CD14-positive monocyte (primary cell): ENCODE results near the gene CCDC197. TPM values are rescaled to one million over a fixed set of nuclear protein-coding genes. Genes with fewer than 3 reads are reported as not detected.
A peak's percentile ranks its signal among the peaks of the same experiment; 100 is the strongest.

Experiments
- DNase-seq, 3 donors: peaks; one replicate each; pipeline ENCODE4 v3.0.0-alpha.2; 2011 to 2022
- H2AFZ ChIP-seq: 2 replicates; pipeline ENCODE4 v1.6.0; 2012; ENCODE audit warnings: mild to moderate bottlenecking, low read depth, low read length, inconsistent platforms; ENCODE audit not compliant: insufficient read depth, poor library complexity, severe bottlenecking
- H3K27ac ChIP-seq, 2 donors: 1 replicate in 1 of 2; 2 replicates in 1 of 2; pipeline ENCODE4 v1.5.1; 2012 to 2013; ENCODE audit warnings: low read length in 2 of 2, control low read depth in 1 of 2, inconsistent platforms in 1 of 2, low read depth in 1 of 2, mild to moderate bottlenecking in 1 of 2
- H3K27me3 ChIP-seq, 2 donors: one replicate each; pipeline versions ENCODE4 v1.6.0 to v1.6.1; 2011 to 2013; ENCODE audit warnings: low read length in 2 of 2; ENCODE audit not compliant: control insufficient read depth in 2 of 2, insufficient read depth in 2 of 2
- H3K36me3 ChIP-seq, 2 donors: replicated peaks in 1 of 2; 1 replicate in 1 of 2; 2 replicates in 1 of 2; pipeline versions ENCODE4 v1.5.1 to v1.6.1; 2012 to 2013; ENCODE audit warnings: low read length in 2 of 2, control low read depth in 1 of 2, inconsistent platforms in 1 of 2, mild to moderate bottlenecking in 1 of 2; ENCODE audit not compliant: insufficient read depth in 2 of 2, control insufficient read depth in 1 of 2
- H3K4me1 ChIP-seq, 2 donors: 1 replicate in 1 of 2; 2 replicates in 1 of 2; pipeline versions ENCODE4 v1.5.1 to v1.6.1; 2012 to 2013; ENCODE audit warnings: low read length in 2 of 2, control low read depth in 1 of 2, inconsistent platforms in 1 of 2, mild to moderate bottlenecking in 1 of 2, moderate library complexity in 1 of 2; ENCODE audit not compliant: insufficient read depth in 2 of 2, control insufficient read depth in 1 of 2
- H3K4me2 ChIP-seq: replicated peaks from 2 replicates; pipeline ENCODE3; 2012; ENCODE audit warnings: low read length, moderate library complexity, mild to moderate bottlenecking; ENCODE audit not compliant: poor library complexity, severe bottlenecking; ENCODE audit errors: extremely low read depth
- H3K4me3 ChIP-seq, 3 experiments: fragments of 200-600 bp in 1 of 3; sonication (generic) in 1 of 3; replicated peaks in 1 of 3; 1 replicate in 2 of 3; 2 replicates in 1 of 3; pipeline ENCODE4 v1.5.1; 2011 to 2013; ENCODE audit warnings: low read length in 3 of 3, mild to moderate bottlenecking in 3 of 3, control low read depth in 2 of 3, low read depth in 2 of 3, inconsistent platforms in 1 of 3, moderate library complexity in 1 of 3
- H3K79me2 ChIP-seq: 2 replicates; pipeline ENCODE4 v1.6.0; 2012; ENCODE audit warnings: mild to moderate bottlenecking, control low read depth, inconsistent platforms, low read length, moderate library complexity; ENCODE audit not compliant: insufficient read depth
- H3K9ac ChIP-seq: 2 replicates; pipeline ENCODE4 v1.6.0; 2017; ENCODE audit warnings: low read length, mild to moderate bottlenecking; ENCODE audit not compliant: insufficient read depth, poor library complexity, severe bottlenecking
- H3K9me3 ChIP-seq, 2 donors: replicated peaks in 1 of 2; 1 replicate in 1 of 2; 2 replicates in 1 of 2; pipeline versions ENCODE4 v1.5.1 to v1.6.1; 2012 to 2013; ENCODE audit warnings: low read length in 2 of 2, control low read depth in 1 of 2; ENCODE audit not compliant: control insufficient read depth in 1 of 2, insufficient read depth in 1 of 2
- H4K20me1 ChIP-seq: 2 replicates; pipeline ENCODE4 v1.6.0; 2012; ENCODE audit warnings: mild to moderate bottlenecking, low read length, control low read depth, moderate library complexity; ENCODE audit not compliant: insufficient read depth
- H3K27ac Mint-ChIP-seq, 7 donors: one replicate each; pipeline ENCODE4 v1.8.0; 2020; ENCODE audit warnings: mild to moderate bottlenecking in 7 of 7, mixed read lengths in 7 of 7, moderate library complexity in 6 of 7, inconsistent platforms in 2 of 7
- H3K27me3 Mint-ChIP-seq, 3 donors: one replicate each; pipeline ENCODE4 v1.8.0; 2021 to 2022; ENCODE audit warnings: low read depth in 3 of 3, mild to moderate bottlenecking in 3 of 3, mixed read lengths in 3 of 3, moderate library complexity in 3 of 3, inconsistent platforms in 1 of 3
- H3K36me3 Mint-ChIP-seq, 2 donors: one replicate each; pipeline ENCODE4 v1.8.0; 2020; ENCODE audit warnings: mixed read lengths in 2 of 2, inconsistent platforms in 1 of 2, mild to moderate bottlenecking in 1 of 2
- H3K4me1 Mint-ChIP-seq: one replicate; pipeline ENCODE4 v1.8.0; 2020; ENCODE audit warnings: mild to moderate bottlenecking, mixed read lengths
- H3K4me3 Mint-ChIP-seq, 2 donors: one replicate each; pipeline ENCODE4 v1.8.0; 2020; ENCODE audit warnings: mild to moderate bottlenecking in 2 of 2, mixed read lengths in 2 of 2, moderate library complexity in 1 of 2
- H3K9me3 Mint-ChIP-seq, 7 donors: one replicate each; pipeline ENCODE4 v1.8.0; 2020 to 2022; ENCODE audit warnings: mixed read lengths in 7 of 7, mild to moderate bottlenecking in 6 of 7, moderate library complexity in 6 of 7, inconsistent platforms in 2 of 7
- WGBS: methylation state at CpG from one replicate; pipeline ENCODE4 v1.1.5; 2013; ENCODE audit warnings: missing lambda C conversion rate; ENCODE audit not compliant: insufficient coverage; 5-methylcytosine and 5-hydroxymethylcytosine counted together
- intact Hi-C, 2 donors: fragments of 100-400 bp; cut with micrococcal nuclease; formaldehyde crosslinking; loops; one replicate each; pipeline versions ENCODE4 v1.15.0 to v1.15.1; 2023
- polyA plus RNA-seq, 3 donors: library from polyadenylated mRNA; depleted of rRNA in 1 of 3; unstranded in 2 of 3; stranded (reverse) in 1 of 3; fragments of 300-500 nt in 2 of 3; fragments of >200 nt in 1 of 3; fragmentation: Illumina TruSeq in 2 of 3; gene quantifications; 1 replicate in 2 of 3; 2 replicates in 1 of 3; pipeline ENCODE4 v1.2.3, GENCODE V29; 2012 to 2021
- TF ChIP-seq, protein P1 (sequence below): fragments of 200-600 bp; IDR thresholded peaks from one replicate; pipeline ENCODE4 v1.8.0; 2022; ENCODE audit warnings: antibody characterized with exemption, mild to moderate bottlenecking

Gene CCDC197
- polyA plus RNA-seq, 3 donors: not detected

DNA sequence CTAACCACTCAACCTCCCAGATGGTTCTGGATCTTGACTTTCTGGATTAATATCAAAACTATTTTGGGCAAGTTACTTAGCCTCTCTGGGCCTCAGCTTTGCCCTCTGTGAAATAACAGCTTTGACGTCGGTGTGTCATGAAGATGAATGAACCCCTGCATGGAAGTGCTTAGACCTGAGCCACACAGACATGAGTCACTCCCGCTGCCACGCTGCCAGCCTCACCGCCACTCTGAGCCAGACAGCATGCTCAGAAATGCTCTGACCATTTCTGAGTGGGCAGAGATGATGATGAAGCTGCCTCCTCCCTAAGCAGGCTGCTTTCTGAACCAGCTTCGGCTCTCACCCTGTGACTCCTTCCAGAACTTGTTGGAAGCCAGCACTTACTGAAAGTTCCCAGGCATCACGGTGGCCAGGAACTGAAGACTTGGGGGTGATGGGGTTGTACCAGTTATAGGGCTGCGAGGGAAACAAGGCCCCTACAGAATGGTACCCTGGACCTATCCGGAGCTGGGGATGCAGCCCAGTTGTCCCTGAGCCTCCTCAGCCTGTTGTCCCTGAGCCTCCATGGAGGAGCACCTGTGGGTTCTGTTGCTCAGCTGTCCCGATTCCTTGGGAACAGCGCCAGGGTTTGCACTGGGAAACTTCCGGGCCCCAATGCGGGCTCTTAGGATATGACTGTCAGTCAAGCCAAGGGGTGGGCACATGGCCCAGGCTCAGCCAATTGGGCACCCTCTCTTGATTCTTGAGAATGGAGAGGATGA lies 2.0 kb upstream of the CCDC197 start:
- H3K4me1 ChIP-seq: no peaks in the 10 kb centered on the region
- Mint-ChIP-seq H3K36me3 (no peaks in the 10 kb centered on the region), H3K27me3 (peaks cover 13 to 35% (median 15%) of the 10 kb centered on the region in 3 donors), H3K9me3 (no peaks in the 10 kb centered on the region), H3K27ac (peak overlapping the region in 1 of 7 donors; percentile 37), H3K4me3 (no peak overlapping the region), H3K4me1 (peaks cover 2% of the 10 kb centered on the region)
- no peaks in the 10 kb centered on the region for H4K20me1 ChIP-seq
- intact Hi-C loops: no loop called here
- H3K27me3 ChIP-seq: no peaks in the 10 kb centered on the region
- TF ChIP-seq, protein P1, sequence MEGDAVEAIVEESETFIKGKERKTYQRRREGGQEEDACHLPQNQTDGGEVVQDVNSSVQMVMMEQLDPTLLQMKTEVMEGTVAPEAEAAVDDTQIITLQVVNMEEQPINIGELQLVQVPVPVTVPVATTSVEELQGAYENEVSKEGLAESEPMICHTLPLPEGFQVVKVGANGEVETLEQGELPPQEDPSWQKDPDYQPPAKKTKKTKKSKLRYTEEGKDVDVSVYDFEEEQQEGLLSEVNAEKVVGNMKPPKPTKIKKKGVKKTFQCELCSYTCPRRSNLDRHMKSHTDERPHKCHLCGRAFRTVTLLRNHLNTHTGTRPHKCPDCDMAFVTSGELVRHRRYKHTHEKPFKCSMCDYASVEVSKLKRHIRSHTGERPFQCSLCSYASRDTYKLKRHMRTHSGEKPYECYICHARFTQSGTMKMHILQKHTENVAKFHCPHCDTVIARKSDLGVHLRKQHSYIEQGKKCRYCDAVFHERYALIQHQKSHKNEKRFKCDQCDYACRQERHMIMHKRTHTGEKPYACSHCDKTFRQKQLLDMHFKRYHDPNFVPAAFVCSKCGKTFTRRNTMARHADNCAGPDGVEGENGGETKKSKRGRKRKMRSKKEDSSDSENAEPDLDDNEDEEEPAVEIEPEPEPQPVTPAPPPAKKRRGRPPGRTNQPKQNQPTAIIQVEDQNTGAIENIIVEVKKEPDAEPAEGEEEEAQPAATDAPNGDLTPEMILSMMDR: no peak
- no peak overlapping the region for H3K27ac ChIP-seq
- no peaks in the 10 kb centered on the region for H3K36me3 ChIP-seq
- H3K4me3 ChIP-seq: no peak overlapping the region
- 70% methylated on average over 12 of the region's 13 CpGs for WGBS
- no peaks in the 10 kb centered on the region for H3K79me2 ChIP-seq
- H2AFZ ChIP-seq: no peak overlapping the region
- no peak overlapping the region for H3K4me2 ChIP-seq
- H3K9ac ChIP-seq: no peak overlapping the region
- peak in 1 of 3 donors; percentile 46 for DNase-seq
- no peaks in the 10 kb centered on the region for H3K9me3 ChIP-seq

DNA sequence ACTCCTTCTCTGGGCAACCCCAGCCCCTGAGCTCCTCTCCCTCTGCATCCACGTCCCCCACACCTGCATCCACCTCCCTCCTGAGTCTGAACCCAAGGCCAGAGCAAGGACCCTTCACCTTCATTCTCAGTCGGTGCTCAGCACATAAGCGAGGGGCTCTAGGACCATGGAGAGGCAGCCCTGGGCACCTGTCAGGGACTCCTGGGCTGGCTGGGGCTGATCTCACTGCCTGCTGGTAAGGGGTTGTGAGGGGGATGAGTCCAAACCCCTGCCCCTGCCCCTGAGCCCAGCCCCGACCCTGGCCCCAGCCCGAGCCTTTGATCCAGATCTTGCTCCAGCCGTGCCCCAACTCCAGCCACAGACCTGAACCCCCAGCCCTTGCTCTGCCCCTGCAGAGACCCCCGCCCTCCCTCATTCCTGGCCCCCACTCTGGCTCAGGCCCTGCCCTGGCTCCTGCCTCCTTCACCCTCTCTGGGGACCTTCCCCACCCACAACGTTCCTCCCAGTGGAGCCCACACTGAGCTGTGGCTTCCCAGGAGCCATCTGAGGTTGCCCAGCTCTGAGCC lies 888 bp upstream of the CCDC197 start:
- Mint-ChIP-seq H3K27ac (no peak overlapping the region), H3K36me3 (no peaks in the 10 kb centered on the region), H3K9me3 (no peaks in the 10 kb centered on the region), H3K4me1 (no peaks in the 10 kb centered on the region), H3K4me3 (peak overlapping the region in 1 of 2 donors; percentile 32), H3K27me3 (peaks cover 12 to 30% (median 14%) of the 10 kb centered on the region in 3 donors)
- Histone ChIP-seq H3K4me3 (no peak overlapping the region), H2AFZ (no peak overlapping the region), H4K20me1 (no peaks in the 10 kb centered on the region), H3K9me3 (no peaks in the 10 kb centered on the region), H3K79me2 (no peaks in the 10 kb centered on the region), H3K9ac (no peak overlapping the region), H3K36me3 (no peaks in the 10 kb centered on the region), H3K4me1 (no peaks in the 10 kb centered on the region), H3K4me2 (no peak overlapping the region), H3K27ac (no peak overlapping the region), H3K27me3 (no peaks in the 10 kb centered on the region)
- TF ChIP-seq, protein P1: no peak
- 68% methylated on average over 2 of the region's 8 CpGs for WGBS
- intact Hi-C loops: no loop called here
- DNase-seq: no peak
